ENCODE data around the gene PRKCE. TPM values are rescaled to one million over a fixed set of nuclear protein-coding genes. Genes with fewer than 3 reads are reported as not detected.

PRKCE gene
- total RNA-seq, 2 donors from 2014 or later: 7.3 to 20.8 TPM

DNA sequence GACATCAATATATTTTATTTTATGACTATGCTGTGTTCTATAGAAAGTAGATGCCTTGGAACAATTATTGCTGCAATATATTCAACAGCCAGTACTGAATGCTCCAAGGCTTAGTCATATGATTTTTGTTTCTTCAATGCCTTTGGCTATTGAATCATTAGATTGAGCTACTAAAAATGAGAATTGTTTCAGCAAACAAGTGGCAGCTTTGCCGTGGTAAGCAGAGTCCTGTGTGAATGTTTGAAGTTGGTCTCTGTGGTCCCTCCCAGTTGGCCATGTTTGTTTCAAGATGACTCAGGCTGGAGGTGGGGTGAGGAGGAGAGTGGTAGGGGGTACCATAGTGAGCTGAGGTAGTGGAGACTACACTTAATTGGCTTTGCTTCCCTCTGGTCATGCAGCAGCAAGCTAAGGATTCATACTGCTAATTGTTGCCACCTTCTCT, 447.2 kb downstream of the PRKCE start:
- intact Hi-C loops (cut with DNase I): no loop called here
- ATAC-seq: no peak
- WGBS, 2 donors: 89 to 95% methylated on average over 1 of the region's 1 CpG

DNA sequence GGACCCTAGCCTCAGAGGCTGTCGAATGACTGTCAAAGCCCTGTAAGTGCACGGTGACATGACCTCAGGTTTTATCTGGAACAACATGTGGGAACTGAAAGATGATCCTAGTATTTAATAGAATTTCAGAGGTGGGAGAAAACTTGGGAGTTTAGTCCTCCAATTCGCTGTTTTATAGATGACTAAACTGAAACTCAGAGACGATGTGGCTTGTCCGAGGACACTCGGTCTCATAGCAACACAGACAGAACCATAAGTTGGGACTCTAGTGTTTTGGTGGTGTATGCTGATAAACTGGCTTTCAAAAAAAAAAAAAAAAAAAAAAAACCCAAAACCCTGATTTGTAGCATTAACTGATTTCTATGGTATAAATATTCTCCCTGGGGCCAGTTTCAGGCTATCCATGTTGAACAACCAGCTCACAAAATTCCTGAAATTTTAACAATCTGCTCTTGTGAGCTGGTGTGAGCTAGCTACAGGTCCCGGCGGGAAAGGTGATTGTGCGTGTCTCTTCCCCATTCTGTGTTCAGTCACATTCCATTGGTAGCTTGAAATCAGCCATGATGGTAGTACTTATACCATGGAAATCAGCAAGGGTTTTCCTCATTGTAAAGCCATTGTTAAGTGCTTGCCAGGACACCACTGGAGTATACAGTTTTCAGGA, 450.2 kb downstream of the PRKCE start:
- no peak for DNase-seq

More for the DNA sequence above, 447.2 kb downstream of the PRKCE start:
- DNase-seq: no peak
- no peaks in the 10 kb centered on the region for H3K27me3 ChIP-seq
- TF ChIP-seq, protein P1, sequence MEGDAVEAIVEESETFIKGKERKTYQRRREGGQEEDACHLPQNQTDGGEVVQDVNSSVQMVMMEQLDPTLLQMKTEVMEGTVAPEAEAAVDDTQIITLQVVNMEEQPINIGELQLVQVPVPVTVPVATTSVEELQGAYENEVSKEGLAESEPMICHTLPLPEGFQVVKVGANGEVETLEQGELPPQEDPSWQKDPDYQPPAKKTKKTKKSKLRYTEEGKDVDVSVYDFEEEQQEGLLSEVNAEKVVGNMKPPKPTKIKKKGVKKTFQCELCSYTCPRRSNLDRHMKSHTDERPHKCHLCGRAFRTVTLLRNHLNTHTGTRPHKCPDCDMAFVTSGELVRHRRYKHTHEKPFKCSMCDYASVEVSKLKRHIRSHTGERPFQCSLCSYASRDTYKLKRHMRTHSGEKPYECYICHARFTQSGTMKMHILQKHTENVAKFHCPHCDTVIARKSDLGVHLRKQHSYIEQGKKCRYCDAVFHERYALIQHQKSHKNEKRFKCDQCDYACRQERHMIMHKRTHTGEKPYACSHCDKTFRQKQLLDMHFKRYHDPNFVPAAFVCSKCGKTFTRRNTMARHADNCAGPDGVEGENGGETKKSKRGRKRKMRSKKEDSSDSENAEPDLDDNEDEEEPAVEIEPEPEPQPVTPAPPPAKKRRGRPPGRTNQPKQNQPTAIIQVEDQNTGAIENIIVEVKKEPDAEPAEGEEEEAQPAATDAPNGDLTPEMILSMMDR (IDR thresholded peaks at IDR 0.05): no peak
- no peak for TF ChIP-seq POLR2A (IDR thresholded peaks at IDR 0.05)
- H3K36me3 ChIP-seq (replicated peaks in 1 of 2; ENCODE audit: insufficient read depth in 1 of 2, low read depth in 2 of 2): no peaks in the 10 kb centered on the region
- no peak overlapping the region for H3K4me3 ChIP-seq
- no peak overlapping the region for H3K27ac ChIP-seq
- H3K9me3 ChIP-seq: no peaks in the 10 kb centered on the region
- H3K4me1 ChIP-seq: no peaks in the 10 kb centered on the region

DNA sequence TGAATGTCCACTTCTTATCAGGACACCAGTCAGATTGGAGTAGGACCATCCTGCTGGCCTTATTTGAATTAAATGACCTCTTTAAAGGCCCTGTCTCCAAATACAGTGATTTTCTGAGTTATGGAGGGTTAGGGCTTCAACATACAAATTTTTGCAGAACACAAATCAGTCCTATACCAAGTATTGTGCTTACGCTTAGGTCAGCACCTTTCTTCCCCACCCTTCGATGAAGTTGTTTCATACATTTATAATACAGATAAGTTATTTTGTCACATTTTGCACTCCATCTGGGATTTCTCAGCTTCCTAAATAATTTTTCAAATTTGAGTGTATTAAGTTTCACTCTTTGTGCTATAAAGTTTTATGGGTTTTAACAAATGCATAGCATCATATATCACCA, 455.2 kb downstream of the PRKCE start:
- 88 to 100% methylated on average over 2 of the region's 2 CpGs for WGBS, 2 donors
- no peaks in the 10 kb centered on the region for H3K36me3 ChIP-seq (replicated peaks in 1 of 2; ENCODE audit: insufficient read depth in 1 of 2, low read depth in 2 of 2)
- no peaks in the 10 kb centered on the region for H3K4me1 ChIP-seq
- ATAC-seq: no peak
- TF ChIP-seq, protein P1 (IDR thresholded peaks at IDR 0.05): no peak
- TF ChIP-seq POLR2A (IDR thresholded peaks at IDR 0.05): no peak
- H3K27me3 ChIP-seq: no peaks in the 10 kb centered on the region
- no peak overlapping the region for H3K27ac ChIP-seq
- H3K9me3 ChIP-seq: peaks cover 0 to 5% (median 0%) of the 10 kb centered on the region in 3 donors
- H3K4me3 ChIP-seq: no peak overlapping the region
- no peak for DNase-seq
- intact Hi-C loops (cut with DNase I): no loop called here

More for the DNA sequence above, 450.2 kb downstream of the PRKCE start:
- Histone ChIP-seq H3K4me3 (no peak overlapping the region), H3K36me3 (replicated peaks in 1 of 2; ENCODE audit: insufficient read depth in 1 of 2, low read depth in 2 of 2) (no peaks in the 10 kb centered on the region), H3K4me1 (no peaks in the 10 kb centered on the region), H3K9me3 (peaks cover 0 to 5% (median 0%) of the 10 kb centered on the region in 3 donors), H3K27ac (no peak overlapping the region), H3K27me3 (no peaks in the 10 kb centered on the region)
- 79 to 81% methylated on average over 9 of the region's 9 CpGs for WGBS, 2 donors
- no peak for ATAC-seq
- no peak for TF ChIP-seq POLR2A (IDR thresholded peaks at IDR 0.05)
- TF ChIP-seq, protein P1 (IDR thresholded peaks at IDR 0.05): no peak
- intact Hi-C loops (cut with DNase I): no loop called here

DNA sequence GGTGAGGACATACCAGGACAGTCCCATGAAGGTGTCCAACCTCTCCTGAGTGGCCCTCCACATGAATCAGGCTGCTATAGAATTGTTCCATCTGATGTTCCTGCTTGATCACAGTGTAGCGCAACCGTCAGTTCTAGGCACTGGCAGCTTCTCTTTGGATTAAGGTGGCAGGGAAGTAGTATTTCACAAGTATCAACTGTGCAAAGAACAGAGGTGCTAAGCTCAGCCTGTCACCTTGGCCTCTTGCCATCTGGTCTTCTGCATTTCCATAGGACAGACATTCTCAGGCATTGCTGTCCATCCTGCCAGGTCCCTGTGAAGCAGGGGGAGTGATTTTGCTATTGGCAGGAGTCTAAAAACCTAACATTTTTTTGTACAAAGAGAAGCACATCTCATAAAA, 463.5 kb downstream of the PRKCE start:
- Histone ChIP-seq H3K4me1 (no peaks in the 10 kb centered on the region), H3K9me3 (no peaks in the 10 kb centered on the region), H3K27ac (no peak overlapping the region), H3K27me3 (no peaks in the 10 kb centered on the region), H3K36me3 (replicated peaks in 1 of 2; ENCODE audit: insufficient read depth in 1 of 2, low read depth in 2 of 2) (no peaks in the 10 kb centered on the region), H3K4me3 (no peak overlapping the region)
- DNase-seq (no peak), ATAC-seq (no peak)
- intact Hi-C loops (cut with DNase I): no loop called here
- 94 to 98% methylated on average over 2 of the region's 2 CpGs for WGBS, 2 donors
- no peak for TF ChIP-seq POLR2A (IDR thresholded peaks at IDR 0.05)
- TF ChIP-seq, protein P1 (IDR thresholded peaks at IDR 0.05): no peak

DNA sequence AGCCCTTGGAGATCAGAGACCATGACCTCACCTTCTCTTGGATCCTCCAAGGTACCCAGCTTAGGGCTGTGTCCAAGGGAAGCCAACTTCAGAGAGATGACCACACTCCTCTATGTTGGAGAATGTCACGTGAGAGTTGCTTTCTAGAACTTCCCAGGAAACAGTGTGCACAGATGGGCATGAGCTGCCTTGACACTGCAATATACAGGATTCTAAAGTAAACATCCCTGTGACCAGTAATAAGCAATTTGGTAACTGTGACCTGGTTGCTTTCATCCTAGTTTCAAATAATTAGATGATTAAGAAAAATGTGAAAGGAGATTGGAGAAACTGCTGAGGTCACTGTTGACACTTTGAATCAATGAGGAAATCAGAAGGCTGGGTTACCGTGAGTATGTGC, 464.7 kb downstream of the PRKCE start:
- H3K36me3 ChIP-seq (replicated peaks in 1 of 2; ENCODE audit: insufficient read depth in 1 of 2, low read depth in 2 of 2): no peaks in the 10 kb centered on the region
- H3K27ac ChIP-seq: no peak overlapping the region
- H3K27me3 ChIP-seq: no peaks in the 10 kb centered on the region
- H3K9me3 ChIP-seq: no peaks in the 10 kb centered on the region
- TF ChIP-seq POLR2A (IDR thresholded peaks at IDR 0.05): no peak
- TF ChIP-seq, protein P1 (IDR thresholded peaks at IDR 0.05): no peak
- WGBS, 2 donors: 79 to 82% methylated on average over 2 of the region's 2 CpGs
- no peak for ATAC-seq
- intact Hi-C loops (cut with DNase I): no loop called here
- DNase-seq: no peak
- no peak overlapping the region for H3K4me3 ChIP-seq
- no peaks in the 10 kb centered on the region for H3K4me1 ChIP-seq

Measured in body of pancreas (tissue), 4 donors.